ENCODE measurements around the gene MAP2K3. TPM values are rescaled to one million over a fixed set of nuclear protein-coding genes. Genes with fewer than 3 reads are reported as not detected.

The MAP2K3 gene
- total and polyA plus RNA-seq, 2 of the 8 experiments (the other 6 are each of a cell fraction or from before 2014, with no cell fraction given), result 16.9 to 33.5 TPM

GRCh38 chr17:21278450-21279197 is 5.9 kb upstream of the MAP2K3 start (continued):
- TF ChIP-seq KDM4A (IDR thresholded peaks at IDR 0.05; ENCODE audit: low read depth, low read length, severe bottlenecking) (no peak), RFX5 (IDR thresholded peaks at IDR 0.05; ENCODE audit: borderline replicate concordance, low read depth, low read length) (no peak)
